Duodenal mucosa (tissue), 2 donors: ENCODE data around the gene STPG1.

ENCODE experiments used
- H3K27ac ChIP-seq: one replicate; pipeline ENCODE4 v1.7.0; 2013; ENCODE audit warnings: low read depth, low read length
- H3K27me3 ChIP-seq, 2 donors: one replicate each; pipeline ENCODE4 v1.7.0; 2013; ENCODE audit warnings: low read length in 2 of 2, control low read depth in 1 of 2; ENCODE audit not compliant: insufficient read depth in 2 of 2, control insufficient read depth in 1 of 2
- H3K36me3 ChIP-seq, 2 donors: one replicate each; pipeline ENCODE4 v1.7.0; 2013; ENCODE audit warnings: low read length in 2 of 2, control low read depth in 1 of 2; ENCODE audit not compliant: insufficient read depth in 2 of 2, control insufficient read depth in 1 of 2
- H3K4me1 ChIP-seq, 2 donors: one replicate each; pipeline ENCODE4 v1.7.0; 2013; ENCODE audit warnings: low read length in 2 of 2, control low read depth in 1 of 2; ENCODE audit not compliant: insufficient read depth in 2 of 2, control insufficient read depth in 1 of 2
- H3K4me3 ChIP-seq, 2 donors: one replicate each; pipeline ENCODE4 v1.7.0; 2013; ENCODE audit warnings: low read length in 2 of 2, low read depth in 1 of 2
- H3K9ac ChIP-seq, 2 donors: one replicate each; pipeline ENCODE4 v1.7.0; 2013; ENCODE audit warnings: low read length in 2 of 2, low read depth in 1 of 2
- H3K9me3 ChIP-seq, 2 donors: one replicate each; pipeline ENCODE4 v1.7.0; 2013; ENCODE audit warnings: low read length in 2 of 2, control low read depth in 1 of 2; ENCODE audit not compliant: control insufficient read depth in 1 of 2

Gene STPG1

DNA sequence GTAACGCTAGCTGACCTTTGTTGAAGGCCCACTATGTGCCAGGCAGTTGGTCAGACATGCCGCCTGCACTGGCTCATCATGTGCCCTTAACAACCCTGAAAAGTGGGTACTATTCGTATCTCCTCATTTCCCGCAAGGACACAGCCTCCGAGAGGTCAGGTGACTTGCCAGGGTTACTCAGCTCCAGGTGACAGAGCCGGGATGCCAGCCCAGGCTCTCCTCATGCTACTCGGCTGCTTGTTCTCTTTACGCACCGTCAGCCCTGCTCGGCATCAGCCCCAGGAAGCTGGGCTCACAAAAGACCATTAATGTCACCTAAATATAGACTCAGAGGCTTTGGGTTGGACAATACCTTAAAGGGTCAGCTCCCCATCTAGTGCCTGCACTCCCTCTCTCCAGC lies 65.4 kb downstream of the STPG1 start:
- peaks cover 5 to 6% of the 10 kb centered on the region in 2 donors for H3K4me1 ChIP-seq
- H3K27ac ChIP-seq = no peak overlapping the region
- H3K4me3 ChIP-seq = no peak overlapping the region
- no peak overlapping the region for H3K9ac ChIP-seq
- no peaks in the 10 kb centered on the region for H3K36me3 ChIP-seq
- no peaks in the 10 kb centered on the region for H3K9me3 ChIP-seq
- H3K27me3 ChIP-seq = no peaks in the 10 kb centered on the region

GRCh38 chr1:24347159-24347934 lies 66.2 kb downstream of the STPG1 start:
- no peak overlapping the region for H3K9ac ChIP-seq
- no peaks in the 10 kb centered on the region for H3K9me3 ChIP-seq
- no peaks in the 10 kb centered on the region for H3K27me3 ChIP-seq
- H3K27ac ChIP-seq = no peak overlapping the region
- peaks cover 5 to 6% of the 10 kb centered on the region in 2 donors for H3K4me1 ChIP-seq
- H3K4me3 ChIP-seq = no peak overlapping the region
- H3K36me3 ChIP-seq = no peaks in the 10 kb centered on the region

GRCh38 chr1:24345334-24345733 lies 68.2 kb downstream of the STPG1 start:
- H3K27ac ChIP-seq = no peak overlapping the region
- no peaks in the 10 kb centered on the region for H3K27me3 ChIP-seq
- H3K4me1 ChIP-seq = no peaks in the 10 kb centered on the region
- no peaks in the 10 kb centered on the region for H3K9me3 ChIP-seq
- H3K36me3 ChIP-seq = no peaks in the 10 kb centered on the region
- H3K9ac ChIP-seq = no peak overlapping the region
- H3K4me3 ChIP-seq = no peak overlapping the region

DNA sequence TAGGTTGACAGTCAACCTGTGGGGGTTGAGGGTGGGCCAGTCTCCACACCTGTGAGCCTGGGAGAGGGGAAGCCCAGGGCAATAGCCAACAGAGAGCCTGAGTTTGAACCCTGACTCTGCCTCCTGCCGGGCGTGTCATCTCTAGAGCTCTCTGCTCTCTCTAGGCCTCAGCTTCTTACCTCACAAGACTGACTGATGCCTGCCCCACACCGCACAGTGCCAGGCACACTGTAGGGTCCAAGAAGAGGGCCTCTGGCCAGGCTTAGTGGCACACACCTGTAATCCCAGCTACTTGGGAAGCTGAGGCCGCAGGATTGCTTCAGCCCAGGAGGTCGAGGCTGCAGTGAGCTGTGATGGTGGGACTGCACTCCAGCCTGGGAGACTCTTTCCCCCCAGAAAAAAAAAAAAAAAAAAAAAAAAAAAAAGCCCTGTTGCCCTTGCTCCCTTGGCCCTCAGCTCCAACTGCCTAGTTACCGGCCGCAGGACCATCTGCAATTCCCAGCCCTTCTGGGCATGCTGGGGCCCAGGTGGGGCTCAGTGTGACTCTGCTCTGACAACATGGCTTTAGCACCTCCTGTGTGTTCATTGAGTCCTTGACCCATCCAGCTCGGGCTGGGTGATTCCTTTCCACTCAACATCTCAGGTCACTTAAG lies 69.4 kb downstream of the STPG1 start:
- Histone ChIP-seq H3K27ac (no peak overlapping the region), H3K9ac (no peak overlapping the region), H3K9me3 (no peaks in the 10 kb centered on the region), H3K4me1 (no peaks in the 10 kb centered on the region), H3K4me3 (no peak overlapping the region), H3K27me3 (no peaks in the 10 kb centered on the region), H3K36me3 (no peaks in the 10 kb centered on the region)

DNA sequence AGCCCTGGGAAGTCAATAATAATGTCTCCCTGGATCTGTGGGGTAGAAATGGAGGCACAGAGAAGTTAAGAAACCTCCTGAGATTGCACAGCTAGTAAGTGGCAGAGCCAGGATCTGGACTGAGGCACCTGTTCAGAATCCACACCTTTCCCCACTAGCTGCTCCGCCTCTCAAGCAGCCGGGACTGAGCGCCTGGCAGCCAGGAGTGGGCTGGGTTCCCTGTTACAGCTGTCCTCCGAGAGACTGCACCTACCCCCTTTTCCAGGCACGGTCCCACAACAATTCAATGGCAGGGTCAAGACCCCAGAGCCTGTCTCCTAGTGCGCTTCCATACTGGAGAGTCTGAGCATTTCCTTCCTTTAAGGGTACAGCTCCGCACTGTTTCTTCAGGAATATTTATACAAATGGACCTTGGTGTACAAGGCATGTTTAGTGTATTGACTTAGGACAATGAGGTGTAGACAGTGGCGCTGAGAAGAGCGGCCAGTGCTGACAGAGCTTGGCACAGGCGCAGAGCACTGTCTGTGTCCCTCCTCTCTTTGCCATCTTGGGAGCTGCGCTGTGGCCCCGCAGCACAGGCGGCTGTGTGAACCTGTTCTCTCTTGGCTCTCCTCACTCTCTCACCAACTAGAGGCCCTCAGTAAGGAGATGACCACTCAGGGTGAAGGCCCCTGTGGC lies 70.0 kb downstream of the STPG1 start:
- no peak overlapping the region for H3K27ac ChIP-seq

DNA sequence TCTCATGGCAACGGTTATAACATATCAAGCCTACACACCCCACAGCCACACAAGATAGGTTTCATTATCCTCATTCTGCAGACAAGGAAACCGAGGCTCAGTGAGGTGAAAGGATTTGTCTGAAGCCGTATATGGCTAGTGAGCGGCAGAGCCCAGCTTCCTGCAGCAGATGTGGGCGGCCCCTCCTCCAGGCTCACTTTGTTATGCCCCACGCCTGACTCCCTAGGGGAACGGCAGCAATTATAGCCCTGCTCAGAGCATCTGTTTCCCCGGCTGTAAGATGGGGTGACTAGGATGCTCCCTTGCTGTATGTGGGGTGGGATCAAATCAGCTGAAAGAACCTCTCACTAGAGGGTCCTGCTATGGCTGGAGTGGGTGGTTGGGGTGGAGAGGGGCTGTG lies 72.3 kb downstream of the STPG1 start:
- Histone ChIP-seq H3K27ac (no peak overlapping the region), H3K27me3 (no peaks in the 10 kb centered on the region), H3K4me3 (no peak overlapping the region), H3K36me3 (no peaks in the 10 kb centered on the region), H3K4me1 (no peaks in the 10 kb centered on the region), H3K9ac (no peak overlapping the region), H3K9me3 (no peaks in the 10 kb centered on the region)

More for the DNA sequence above, 70.0 kb downstream of the STPG1 start:
- no peaks in the 10 kb centered on the region for H3K36me3 ChIP-seq
- H3K27me3 ChIP-seq = no peaks in the 10 kb centered on the region
- no peaks in the 10 kb centered on the region for H3K4me1 ChIP-seq
- H3K9ac ChIP-seq = no peak overlapping the region
- no peak overlapping the region for H3K4me3 ChIP-seq
- no peaks in the 10 kb centered on the region for H3K9me3 ChIP-seq

- Histone ChIP-seq H3K4me1 (no peaks in the 10 kb centered on the region), H3K36me3 (no peaks in the 10 kb centered on the region), H3K27me3 (no peaks in the 10 kb centered on the region), H3K9me3 (no peaks in the 10 kb centered on the region), H3K4me3 (no peak overlapping the region), H3K27ac (no peak overlapping the region), H3K9ac (no peak overlapping the region)
Measured at GRCh38 chr1:24340770-24341169, 72.8 kb downstream of the STPG1 start.

DNA sequence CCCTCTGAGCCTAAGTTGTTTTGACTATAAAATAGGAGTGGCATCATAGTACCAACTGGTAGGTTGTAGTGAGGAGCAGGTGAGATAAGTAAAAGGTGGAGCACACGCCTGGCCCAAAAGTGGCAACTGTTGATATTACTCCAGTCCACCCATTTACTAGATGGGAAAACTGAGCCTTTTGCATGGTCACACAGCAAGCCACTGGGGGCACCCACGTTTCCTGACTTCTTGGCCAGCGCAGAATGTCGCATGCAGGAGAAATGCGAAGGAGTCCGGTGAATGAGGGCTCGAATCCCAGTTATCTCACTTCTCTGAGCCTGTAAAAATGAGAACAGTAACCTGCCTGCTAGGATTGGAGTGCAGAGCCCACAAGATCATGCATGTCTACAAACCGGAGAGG lies 73.6 kb downstream of the STPG1 start:
- Histone ChIP-seq H3K36me3 (no peaks in the 10 kb centered on the region), H3K9ac (no peak overlapping the region), H3K27me3 (no peaks in the 10 kb centered on the region), H3K9me3 (no peaks in the 10 kb centered on the region), H3K27ac (no peak overlapping the region), H3K4me3 (no peak overlapping the region), H3K4me1 (no peaks in the 10 kb centered on the region)

- no peaks in the 10 kb centered on the region for H3K27me3 ChIP-seq
- no peaks in the 10 kb centered on the region for H3K9me3 ChIP-seq
- no peak overlapping the region for H3K4me3 ChIP-seq
- H3K4me1 ChIP-seq = no peaks in the 10 kb centered on the region
- no peak overlapping the region for H3K27ac ChIP-seq
- no peaks in the 10 kb centered on the region for H3K36me3 ChIP-seq
- no peak overlapping the region for H3K9ac ChIP-seq
Measured at GRCh38 chr1:24338447-24338846, 75.1 kb downstream of the STPG1 start.

- no peak overlapping the region for H3K4me3 ChIP-seq
- H3K36me3 ChIP-seq = no peaks in the 10 kb centered on the region
- H3K27ac ChIP-seq = no peak overlapping the region
- no peaks in the 10 kb centered on the region for H3K27me3 ChIP-seq
- H3K9me3 ChIP-seq = no peaks in the 10 kb centered on the region
- H3K9ac ChIP-seq = no peak overlapping the region
- H3K4me1 ChIP-seq = no peaks in the 10 kb centered on the region
Measured at GRCh38 chr1:24337455-24337854, 76.1 kb downstream of the STPG1 start.
